MCF 10A (cell line): ENCODE results near the gene PFKM. TPM values are rescaled to one million over a fixed set of nuclear protein-coding genes. Genes with fewer than 3 reads are reported as not detected.
"Not testable (repeated sequence)": the region's sequence is repeated elsewhere in the genome, so short reads cannot be mapped to it uniquely, and the experiment has no call there.

ENCODE experiments used
- BruUV-seq: library from RNA; stranded (reverse); fragments of 400-500 nt; replicated peaks from 2 replicates; lab custom pipeline; 2021; lab: Mats Ljungman, UMichigan
- CTCF ChIA-PET: fragments of 300-600 bp; sonication (Branson Sonifier 250); formaldehyde crosslinking; extraction: SDS; loops from one replicate; lab custom pipeline; 2021; ENCODE audit warnings: antibody characterized with exemption, inconsistent platforms; lab: Yijun Ruan, JAX
- POLR2A ChIA-PET: fragments of 300-600, 350-650 bp; sonication (Branson Sonifier 250); formaldehyde crosslinking; extraction: SDS; loops from one replicate; lab custom pipeline; 2020; ENCODE audit warnings: antibody characterized with exemption, inconsistent platforms; lab: Yijun Ruan, JAX
- DNase-seq: peaks from one replicate; pipeline ENCODE4 v3.0.0-alpha.2; 2018; ENCODE audit not compliant: unreplicated experiment
- H3K27ac Mint-ChIP-seq: one replicate; pipeline ENCODE4 v1.8.0; 2022; ENCODE audit warnings: mild to moderate bottlenecking, low read depth, mixed read lengths; ENCODE audit not compliant: unreplicated experiment
- H3K27me3 Mint-ChIP-seq: one replicate; pipeline ENCODE4 v1.8.0; 2022; ENCODE audit warnings: mixed read lengths; ENCODE audit not compliant: insufficient read depth, unreplicated experiment
- H3K36me3 Mint-ChIP-seq: one replicate; pipeline ENCODE4 v1.8.0; 2022; ENCODE audit warnings: mild to moderate bottlenecking, moderate library complexity, mixed read lengths; ENCODE audit not compliant: insufficient read depth, unreplicated experiment
- H3K4me1 Mint-ChIP-seq: one replicate; pipeline ENCODE4 v1.8.0; 2022; ENCODE audit warnings: mixed read lengths; ENCODE audit not compliant: insufficient read depth, unreplicated experiment
- H3K4me3 Mint-ChIP-seq: one replicate; pipeline ENCODE4 v1.8.0; 2022; ENCODE audit warnings: mild to moderate bottlenecking, moderate library complexity, mixed read lengths; ENCODE audit not compliant: unreplicated experiment
- H3K9me3 Mint-ChIP-seq: one replicate; pipeline ENCODE4 v1.8.0; 2022; ENCODE audit warnings: mixed read lengths; ENCODE audit not compliant: unreplicated experiment
- CTCF ChIP-seq: fragments of 200-600 bp; IDR thresholded peaks from one replicate; pipeline ENCODE4 v1.8.0; 2022; ENCODE audit warnings: antibody characterized with exemption, mild to moderate bottlenecking; ENCODE audit not compliant: unreplicated experiment
- intact Hi-C: fragments of 100-400 bp; cut with micrococcal nuclease; formaldehyde crosslinking; loops from 2 replicates; pipeline ENCODE4 v1.14.1; 2022
- total RNA-seq: library from RNA; stranded (reverse); gene quantifications from 2 replicates; pipeline ENCODE4 v1.2.3, GENCODE V29; 2022

Gene PFKM
- total RNA-seq, 1 experiment from 2014 or later: 69.3 TPM

- peak overlapping the region; percentile 98 for H3K27ac Mint-ChIP-seq
- H3K4me3 Mint-ChIP-seq: peak overlapping the region; percentile 91
- no peaks in the 10 kb centered on the region for H3K9me3 Mint-ChIP-seq
- peaks cover 24% of the 10 kb centered on the region for H3K4me1 Mint-ChIP-seq
- no peak for DNase-seq
- intact Hi-C loops: loop anchor here (2.0 kb wide), 1 partner anchor 50 kb away; the partner anchor contains the start of gene ASB8
- H3K27me3 Mint-ChIP-seq: peaks cover 12% of the 10 kb centered on the region
- POLR2A ChIA-PET: interaction anchor here (0.6 to 8.4 kb wide), 9 partner anchors 12 to 575 kb away, joined by 3 to 99 read pairs (median 4); partner anchors contain the start of genes ASB8, KANSL2 and PFKM
- no peak for TF ChIP-seq CTCF
- H3K36me3 Mint-ChIP-seq: peaks cover 6% of the 10 kb centered on the region
- no TSS peak for BruUV-seq
- CTCF ChIA-PET: interaction anchor here (0.6 to 1.5 kb wide), 7 partner anchors 10 to 60 kb away, joined by 3 to 5 read pairs (median 4); no protein-coding TSS in a partner anchor
Measured at GRCh38 chr12:48106681-48107613, 12.2 kb upstream of the PFKM start.

GRCh38 chr12:48109424-48109823, 9.7 kb upstream of the PFKM start:
- H3K4me3 Mint-ChIP-seq: no peak overlapping the region
- no peaks in the 10 kb centered on the region for H3K9me3 Mint-ChIP-seq
- DNase-seq: no peak
- H3K27me3 Mint-ChIP-seq: peaks cover 12% of the 10 kb centered on the region
- H3K36me3 Mint-ChIP-seq: peaks cover 6% of the 10 kb centered on the region
- no TSS peak for BruUV-seq
- POLR2A ChIA-PET: interaction anchor here (0.6 to 8.4 kb wide), 4 partner anchors 9 to 573 kb away, joined by 3 to 99 read pairs (median 3); partner anchors contain the start of genes KANSL2 and PFKM
- TF ChIP-seq CTCF: no peak
- H3K27ac Mint-ChIP-seq: no peak overlapping the region
- peaks cover 14% of the 10 kb centered on the region for H3K4me1 Mint-ChIP-seq
- CTCF ChIA-PET: interaction anchor here (0.6 to 1.5 kb wide), 2 partner anchors 9 to 20 kb away, joined by 3 to 4 read pairs; no protein-coding TSS in a partner anchor
- intact Hi-C loops: no loop called here

- no peak overlapping the region for H3K4me3 Mint-ChIP-seq
- DNase-seq: no peak
- peaks cover 8% of the 10 kb centered on the region for H3K4me1 Mint-ChIP-seq
- POLR2A ChIA-PET: no interaction called here
- BruUV-seq: no TSS peak
- intact Hi-C loops: no loop called here
- H3K36me3 Mint-ChIP-seq: no peaks in the 10 kb centered on the region
- H3K27ac Mint-ChIP-seq: no peak overlapping the region
- peaks cover 12% of the 10 kb centered on the region for H3K27me3 Mint-ChIP-seq
- H3K9me3 Mint-ChIP-seq: no peaks in the 10 kb centered on the region
- CTCF ChIA-PET: interaction anchor here (1.5 kb wide), 1 partner anchor 11 kb away, joined by 4 read pairs; no protein-coding TSS in a partner anchor
- no peak for TF ChIP-seq CTCF
Measured at GRCh38 chr12:48110691-48111311, 8.4 kb upstream of the PFKM start.

GRCh38 chr12:48111312-48111693, 7.9 kb upstream of the PFKM start:
- H3K9me3 Mint-ChIP-seq, H3K4me1 Mint-ChIP-seq, DNase-seq, H3K27ac Mint-ChIP-seq, H3K36me3 Mint-ChIP-seq, intact Hi-C loops, H3K4me3 Mint-ChIP-seq, POLR2A ChIA-PET, CTCF ChIA-PET, BruUV-seq: not testable (repeated sequence)
- H3K27me3 Mint-ChIP-seq: peaks cover 12% of the 10 kb centered on the region
